Mammary epithelial cell (primary cell): ENCODE results near the gene CELF2.

Experiments used
- EZH2 ChIP-seq: IDR thresholded peaks from 2 replicates; pipeline ENCODE4 v1.6.1; 2012; ENCODE audit warnings: low read length, inconsistent platforms, borderline replicate concordance
- TF ChIP-seq, protein P1 (sequence below), 2 donors: IDR thresholded peaks in 1 of 2; conservative IDR thresholded peaks in 1 of 2; 2 replicates each; pipeline ENCODE4 v1.5.1; 2011 to 2012; ENCODE audit warnings: inconsistent platforms in 2 of 2, low read length in 2 of 2, mild to moderate bottlenecking in 2 of 2, control low read depth in 1 of 2, low read depth in 1 of 2; ENCODE audit not compliant: insufficient read depth in 1 of 2; ENCODE audit errors: extremely low read depth in 1 of 2

DNA sequence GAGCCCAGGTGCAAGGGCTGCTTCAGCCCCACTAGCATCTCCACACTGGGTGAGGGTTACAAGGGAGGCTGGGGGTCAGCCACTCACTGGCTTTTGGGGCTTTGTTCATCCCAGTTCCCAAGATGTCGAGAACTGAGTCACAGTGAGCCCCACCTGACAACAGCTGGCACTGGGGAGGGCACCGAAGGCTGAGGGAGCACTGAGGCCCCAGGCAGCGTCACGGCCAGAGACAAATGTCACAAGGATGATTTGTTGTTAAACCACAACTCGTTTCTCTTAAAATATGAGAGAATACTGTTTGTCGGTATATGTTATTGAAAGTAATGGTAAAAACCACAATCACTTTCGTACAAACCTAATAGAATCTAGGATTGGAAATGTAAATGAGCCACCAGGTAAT is 219.9 kb downstream of the CELF2 start:
- TF ChIP-seq, protein P1, sequence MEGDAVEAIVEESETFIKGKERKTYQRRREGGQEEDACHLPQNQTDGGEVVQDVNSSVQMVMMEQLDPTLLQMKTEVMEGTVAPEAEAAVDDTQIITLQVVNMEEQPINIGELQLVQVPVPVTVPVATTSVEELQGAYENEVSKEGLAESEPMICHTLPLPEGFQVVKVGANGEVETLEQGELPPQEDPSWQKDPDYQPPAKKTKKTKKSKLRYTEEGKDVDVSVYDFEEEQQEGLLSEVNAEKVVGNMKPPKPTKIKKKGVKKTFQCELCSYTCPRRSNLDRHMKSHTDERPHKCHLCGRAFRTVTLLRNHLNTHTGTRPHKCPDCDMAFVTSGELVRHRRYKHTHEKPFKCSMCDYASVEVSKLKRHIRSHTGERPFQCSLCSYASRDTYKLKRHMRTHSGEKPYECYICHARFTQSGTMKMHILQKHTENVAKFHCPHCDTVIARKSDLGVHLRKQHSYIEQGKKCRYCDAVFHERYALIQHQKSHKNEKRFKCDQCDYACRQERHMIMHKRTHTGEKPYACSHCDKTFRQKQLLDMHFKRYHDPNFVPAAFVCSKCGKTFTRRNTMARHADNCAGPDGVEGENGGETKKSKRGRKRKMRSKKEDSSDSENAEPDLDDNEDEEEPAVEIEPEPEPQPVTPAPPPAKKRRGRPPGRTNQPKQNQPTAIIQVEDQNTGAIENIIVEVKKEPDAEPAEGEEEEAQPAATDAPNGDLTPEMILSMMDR (conservative IDR thresholded peaks at IDR 0.05 in 1 of 2, IDR thresholded peaks at IDR 0.05 in 1 of 2; ENCODE audit: extremely low read depth in 1 of 2, insufficient read depth in 1 of 2, low read depth in 1 of 2, low read length in 2 of 2), result no peak
- TF ChIP-seq EZH2, result no peak
